ENCODE results near the gene ZMIZ2. TPM values are rescaled to one million over a fixed set of nuclear protein-coding genes. Genes with fewer than 3 reads are reported as not detected.

ZMIZ2 gene
- total and polyA plus RNA-seq, 4 donors, result 4.4 to 11.6 (median 7.7) TPM

- Histone ChIP-seq H3K27me3 (ENCODE audit: control insufficient read depth in 4 of 4, insufficient read depth in 4 of 4, low read length in 3 of 4) (no peaks in the 10 kb centered on the region), H3K4me1 (ENCODE audit: control insufficient read depth in 4 of 4, insufficient read depth in 4 of 4, low read length in 3 of 4) (no peaks in the 10 kb centered on the region), H3K27ac (ENCODE audit: low read depth in 1 of 2, low read length in 2 of 2) (no peak overlapping the region), H3K36me3 (ENCODE audit: control insufficient read depth in 4 of 4, insufficient read depth in 3 of 4, low read depth in 1 of 4, low read length in 3 of 4) (peaks cover 2 to 37% (median 11%) of the 10 kb centered on the region in 4 donors), H3K9me3 (ENCODE audit: control insufficient read depth in 4 of 4, low read length in 3 of 4) (no peaks in the 10 kb centered on the region), H3K4me3 (ENCODE audit: low read depth in 1 of 3, low read length in 3 of 3) (no peak overlapping the region), H3K9ac (ENCODE audit: low read depth in 1 of 2, low read length in 2 of 2) (no peak overlapping the region)
- no peak for DNase-seq (ENCODE audit: low spot score)
- 97% methylated on average over 12 of the region's 12 CpGs for WGBS
- TF ChIP-seq YY1 (IDR thresholded peaks at IDR 0.05) (no peak), REST (IDR thresholded peaks at IDR 0.05) (no peak), MAX (IDR thresholded peaks at IDR 0.05) (no peak), FOXA2 (IDR thresholded peaks at IDR 0.05) (no peak), ATF3 (IDR thresholded peaks at IDR 0.05) (no peak), RXRA (IDR thresholded peaks at IDR 0.05) (no peak), CTCF (IDR thresholded peaks at IDR 0.05; ENCODE audit: low read depth, low read length, missing input control) (no peak), GABPA (IDR thresholded peaks at IDR 0.05 in 1 of 2, conservative IDR thresholded peaks at IDR 0.05 in 1 of 2) (no peak), TAF1 (conservative IDR thresholded peaks at IDR 0.05) (no peak), ZBTB33 (IDR thresholded peaks at IDR 0.05) (no peak), RAD21 (IDR thresholded peaks at IDR 0.05) (no peak), SP1 (IDR thresholded peaks at IDR 0.05) (no peak), HNF4A (conservative IDR thresholded peaks at IDR 0.05) (no peak), EGR1 (IDR thresholded peaks at IDR 0.05; ENCODE audit: low read depth in 2 of 2) (no peak), JUND (IDR thresholded peaks at IDR 0.05) (no peak), NR2F2 (IDR thresholded peaks at IDR 0.05) (no peak), FOXA1 (IDR thresholded peaks at IDR 0.05) (no peak), HNF4G (IDR thresholded peaks at IDR 0.05) (no peak)
Measured at GRCh38 chr7:44756904-44757303, 8.3 kb downstream of the ZMIZ2 start.
